Measurements from ENCODE around the gene NEK3. TPM values are rescaled to one million over a fixed set of nuclear protein-coding genes. Genes with fewer than 3 reads are reported as not detected.

NEK3 gene
- total and polyA plus RNA-seq, 5 donors = 7.7 to 13.0 (median 10.8) TPM

DNA sequence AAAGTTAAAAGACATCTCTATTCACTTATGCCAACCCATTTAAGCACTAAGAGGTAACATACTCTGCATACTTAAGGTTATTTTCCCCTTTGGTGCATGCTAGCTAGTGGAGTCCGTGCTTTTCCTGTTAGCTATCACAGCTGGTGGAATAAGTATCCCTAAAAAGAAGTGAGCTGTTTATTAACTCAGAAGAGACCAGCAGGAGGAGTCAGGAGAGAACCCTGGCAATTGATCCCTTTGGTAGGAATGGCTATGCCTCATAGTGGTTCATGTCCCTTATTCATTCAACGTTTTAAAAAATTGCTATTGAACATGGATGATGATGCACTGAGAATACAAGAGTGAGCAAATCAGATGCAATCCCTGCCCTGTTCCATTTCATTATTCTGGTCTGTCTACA, 18.1 kb downstream of the NEK3 start:
- intact Hi-C loops (cut with DNase I) = no loop called here
- no peak overlapping the region for H3K27ac ChIP-seq (ENCODE audit: low read length)
- no peak overlapping the region for H3K4me3 ChIP-seq (ENCODE audit: low read length)
- ATAC-seq (no peak), DNase-seq (no peak)
- no peaks in the 10 kb centered on the region for H3K4me1 ChIP-seq (ENCODE audit: control insufficient read depth, insufficient read depth, low read length)
- WGBS = 46% methylated on average over 2 of the region's 2 CpGs
- H3K27me3 ChIP-seq (ENCODE audit: control insufficient read depth, insufficient read depth) = no peaks in the 10 kb centered on the region
- H3K9me3 ChIP-seq (ENCODE audit: control insufficient read depth, low read length) = no peaks in the 10 kb centered on the region

DNA sequence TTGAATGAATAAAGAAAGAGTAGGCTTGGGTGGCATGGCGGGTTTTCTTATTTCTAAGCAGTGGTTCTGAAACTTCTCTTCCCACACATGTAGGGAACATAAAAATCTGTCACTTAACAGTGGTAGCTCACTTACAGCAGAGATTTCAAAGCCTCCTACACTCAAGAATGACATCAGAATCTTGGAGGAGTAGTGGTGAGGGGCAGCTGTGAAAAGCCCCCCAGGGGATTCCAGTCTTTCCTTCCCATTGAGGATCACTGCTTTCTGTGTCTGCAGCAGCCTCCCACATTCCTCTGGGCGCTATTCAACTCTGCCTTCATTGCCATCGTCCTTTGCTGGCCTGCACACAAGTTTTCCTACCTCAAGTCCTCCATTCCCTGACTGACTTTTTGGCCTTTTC, 21.9 kb downstream of the NEK3 start:
- no peak overlapping the region for H3K4me3 ChIP-seq (ENCODE audit: low read length)
- no peak for ATAC-seq
- no peaks in the 10 kb centered on the region for H3K4me1 ChIP-seq (ENCODE audit: control insufficient read depth, insufficient read depth, low read length)
- H3K9me3 ChIP-seq (ENCODE audit: control insufficient read depth, low read length) = no peaks in the 10 kb centered on the region
- H3K27ac ChIP-seq (ENCODE audit: low read length) = no peak overlapping the region
- H3K27me3 ChIP-seq (ENCODE audit: control insufficient read depth, insufficient read depth) = no peaks in the 10 kb centered on the region
- no peak for DNase-seq
- 73% methylated on average over 3 of the region's 3 CpGs for WGBS
- intact Hi-C loops (cut with DNase I) = no loop called here

DNA sequence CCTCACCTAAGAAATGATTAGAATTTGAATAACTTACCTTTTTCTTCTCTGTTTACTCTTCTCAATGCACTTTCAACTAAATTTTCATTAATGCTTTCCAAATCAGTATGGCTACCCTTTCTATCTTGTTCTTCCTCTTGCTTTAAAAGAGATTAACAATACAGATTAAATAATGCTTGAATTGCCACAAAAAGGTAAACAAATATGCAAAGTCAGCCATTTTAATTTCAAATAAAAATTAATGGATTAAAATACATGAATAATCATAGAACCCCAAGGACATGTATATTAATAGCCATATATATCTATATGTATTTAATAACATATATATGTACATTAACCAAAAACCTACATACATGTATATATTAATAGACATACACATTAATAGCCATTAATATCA, 22.6 kb downstream of the NEK3 start:
- intact Hi-C loops (cut with DNase I) = no loop called here
- H3K4me3 ChIP-seq (ENCODE audit: low read length) = no peak overlapping the region
- DNase-seq = no peak
- H3K4me1 ChIP-seq (ENCODE audit: control insufficient read depth, insufficient read depth, low read length) = no peaks in the 10 kb centered on the region
- no peaks in the 10 kb centered on the region for H3K9me3 ChIP-seq (ENCODE audit: control insufficient read depth, low read length)
- no peaks in the 10 kb centered on the region for H3K27me3 ChIP-seq (ENCODE audit: control insufficient read depth, insufficient read depth)
- H3K27ac ChIP-seq (ENCODE audit: low read length) = no peak overlapping the region
- no peak for ATAC-seq

DNA sequence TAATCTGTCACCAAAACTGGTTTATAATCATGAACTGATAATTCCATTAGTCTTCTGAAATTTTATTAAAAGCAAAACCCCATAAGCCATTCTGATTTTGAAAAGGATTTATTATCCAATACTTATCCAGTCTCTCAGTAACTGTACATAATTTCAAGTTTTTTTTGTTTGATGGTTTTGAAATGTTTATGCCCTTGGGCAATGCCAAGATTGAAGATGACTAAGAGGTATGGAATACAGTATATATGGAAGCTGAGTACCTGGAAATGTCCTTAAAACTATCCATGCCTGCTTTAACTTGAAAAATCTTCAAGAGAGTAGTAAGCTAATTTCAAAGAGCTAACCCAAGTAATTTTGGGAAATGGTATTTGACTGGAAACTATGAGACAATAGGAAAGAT, 28.8 kb downstream of the NEK3 start:
- Histone ChIP-seq H3K9me3 (ENCODE audit: control insufficient read depth, low read length) (no peaks in the 10 kb centered on the region), H3K27me3 (ENCODE audit: control insufficient read depth, insufficient read depth) (no peaks in the 10 kb centered on the region), H3K4me1 (ENCODE audit: control insufficient read depth, insufficient read depth, low read length) (no peaks in the 10 kb centered on the region), H3K27ac (ENCODE audit: low read length) (no peak overlapping the region), H3K4me3 (ENCODE audit: low read length) (no peak overlapping the region)
- DNase-seq (no peak), ATAC-seq (no peak)
- intact Hi-C loops (cut with DNase I) = no loop called here

DNA sequence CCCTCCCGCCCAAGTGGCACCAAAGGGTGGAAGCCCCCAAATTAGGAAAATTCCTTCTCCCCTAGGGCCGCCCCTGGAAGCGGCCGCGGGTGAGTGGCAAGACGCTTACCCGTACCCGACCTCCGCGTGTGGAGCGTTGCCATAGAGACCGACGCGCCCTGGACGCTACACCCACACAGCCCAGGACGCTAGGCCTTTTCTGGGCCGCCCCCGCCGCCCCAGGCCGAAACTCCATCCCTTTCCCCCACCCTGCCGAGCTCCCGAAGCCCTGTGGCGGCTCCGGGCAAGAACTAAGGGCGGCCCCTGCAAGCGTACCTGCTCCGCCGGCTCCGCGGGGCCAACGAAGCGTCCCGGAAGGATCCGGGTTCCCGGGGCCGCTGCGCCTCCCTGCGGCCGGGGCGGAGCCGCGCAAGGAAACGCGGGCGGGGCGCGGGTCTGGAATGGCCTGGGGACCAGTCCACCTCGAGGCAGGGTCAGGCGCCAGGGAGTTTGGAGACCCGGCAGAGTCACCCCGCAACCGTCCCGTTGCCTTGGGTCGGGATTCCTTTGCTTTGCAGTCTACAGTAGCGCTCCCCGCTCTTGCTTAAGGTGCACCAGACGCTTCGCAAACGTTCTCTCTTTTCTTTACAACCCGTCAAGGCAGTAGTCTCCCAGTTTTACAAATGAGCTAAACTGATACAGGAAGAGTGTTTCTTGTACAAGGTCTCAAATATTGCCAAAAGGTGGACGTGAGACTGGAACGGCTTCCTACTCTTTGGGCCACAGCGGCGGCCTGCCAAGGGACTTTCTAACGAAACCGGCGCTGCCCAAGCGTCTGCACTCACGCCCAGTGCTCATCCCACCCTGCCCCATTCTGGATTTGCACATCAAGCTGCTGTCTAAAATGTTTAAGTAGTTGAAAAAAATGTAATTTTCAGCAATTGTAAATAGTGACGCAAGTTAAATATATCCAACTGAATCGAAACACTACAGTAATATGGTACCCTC, 30.4 kb downstream of the NEK3 start, which contains the start of gene NEK5:
Gene NEK5 (minus strand): TSS at position 360 of the 987 bp plus-strand sequence. CDS start 1,591 bp downstream, outside the sequence.
- Histone ChIP-seq H3K27ac (ENCODE audit: low read length) (no peak within 1 kb of the TSS), H3K4me1 (ENCODE audit: control insufficient read depth, insufficient read depth, low read length) (no peaks in the 10 kb centered on the region), H3K9me3 (ENCODE audit: control insufficient read depth, low read length) (no peaks in the 10 kb centered on the region), H3K27me3 (ENCODE audit: control insufficient read depth, insufficient read depth) (no peaks in the 10 kb centered on the region), H3K4me3 (ENCODE audit: low read length) (peak within 1 kb of the TSS; percentile 86)
- DNase-seq (peak; percentile 66 to 85 (median 83)), ATAC-seq (peak; percentile 91 to 92)
- intact Hi-C loops (cut with DNase I) = loop anchor here (5.0 to 10.0 kb wide), 6 partner anchors 124 to 314 kb away; no protein-coding TSS in a partner anchor
- WGBS = 11% methylated on average over 71 of the region's 71 CpGs

DNA sequence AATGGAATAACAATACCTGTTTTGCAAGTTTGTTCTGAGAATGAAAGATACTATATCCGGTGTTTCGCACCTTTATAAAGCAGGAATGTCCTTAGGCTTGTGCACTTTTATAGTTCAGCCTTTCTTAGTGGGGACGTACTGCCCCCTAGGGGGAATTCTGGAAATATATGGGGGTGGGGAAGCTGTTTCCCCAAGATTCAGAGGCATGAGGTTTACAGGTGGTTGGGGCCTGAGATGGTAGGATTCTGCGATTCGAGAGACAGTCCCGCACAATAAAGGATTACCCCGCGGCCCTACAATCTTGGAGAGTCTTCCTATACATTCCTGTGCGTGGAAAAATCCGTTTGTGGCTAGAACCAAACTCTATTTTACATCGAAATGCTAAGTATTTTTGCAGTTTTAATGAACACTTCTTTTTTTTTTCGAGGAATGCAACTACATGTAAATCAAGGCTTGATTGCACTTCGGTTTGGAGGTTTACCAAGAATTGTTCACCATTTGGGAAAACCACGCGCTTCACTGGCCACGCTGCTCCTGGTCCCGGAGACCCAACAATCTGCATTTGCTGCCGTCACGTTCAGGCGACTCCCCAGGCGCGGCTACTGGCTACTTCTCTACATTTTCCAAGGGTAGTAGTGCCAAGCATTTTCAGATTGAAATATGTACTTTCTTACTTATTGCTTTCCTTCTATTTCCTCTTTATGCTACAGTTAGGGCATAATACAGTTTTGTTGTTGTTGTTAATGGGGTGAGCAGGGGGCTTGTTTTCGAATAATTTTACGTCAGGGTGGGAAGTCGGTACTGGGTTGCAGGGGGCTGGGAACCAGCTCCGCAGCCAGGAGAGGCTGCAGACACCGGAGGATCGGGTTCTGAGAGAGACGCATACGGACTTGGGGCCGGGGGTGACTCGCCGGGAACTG, 31.4 kb downstream of the NEK3 start:
- no peaks in the 10 kb centered on the region for H3K27me3 ChIP-seq (ENCODE audit: control insufficient read depth, insufficient read depth)
- under 1% methylated on average over 33 of the region's 33 CpGs for WGBS
- peak; percentile 26 to 63 (median 63) for DNase-seq
- ATAC-seq = peak; percentile 81 to 89
- H3K27ac ChIP-seq (ENCODE audit: low read length) = no peak overlapping the region
- peak overlapping the region; percentile 86 for H3K4me3 ChIP-seq (ENCODE audit: low read length)
- intact Hi-C loops (cut with DNase I) = loop anchor here (5.0 to 10.0 kb wide), 6 partner anchors 123 to 313 kb away; no protein-coding TSS in a partner anchor
- no peaks in the 10 kb centered on the region for H3K9me3 ChIP-seq (ENCODE audit: control insufficient read depth, low read length)
- H3K4me1 ChIP-seq (ENCODE audit: control insufficient read depth, insufficient read depth, low read length) = no peaks in the 10 kb centered on the region

DNA sequence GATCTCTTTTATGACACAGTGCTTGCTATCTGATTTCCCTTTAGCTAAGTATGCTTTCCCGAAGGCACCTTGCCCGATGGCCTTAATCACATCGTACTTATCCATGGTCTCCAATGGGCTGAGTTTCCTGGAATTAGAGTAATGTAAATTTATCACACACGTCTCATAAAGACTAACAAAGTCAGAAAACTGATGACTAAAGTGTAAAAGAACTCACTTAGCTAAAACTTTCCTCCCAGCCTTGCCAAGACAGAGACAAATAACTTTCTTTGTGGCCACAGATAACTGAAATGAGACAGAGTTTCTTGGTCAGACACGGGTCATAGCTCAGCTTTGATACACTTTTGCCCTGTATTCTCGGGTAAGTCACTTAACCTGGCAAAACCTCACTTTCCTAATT, 32.0 kb downstream of the NEK3 start:
- no peaks in the 10 kb centered on the region for H3K4me1 ChIP-seq (ENCODE audit: control insufficient read depth, insufficient read depth, low read length)
- DNase-seq = peak in 1 of 3 donors; percentile 50
- no peaks in the 10 kb centered on the region for H3K9me3 ChIP-seq (ENCODE audit: control insufficient read depth, low read length)
- intact Hi-C loops (cut with DNase I) = loop anchor here (5.0 to 10.0 kb wide), 6 partner anchors 123 to 313 kb away; no protein-coding TSS in a partner anchor
- no peak overlapping the region for H3K27ac ChIP-seq (ENCODE audit: low read length)
- peak in 1 of 2 donors; percentile 32 for ATAC-seq
- no peak overlapping the region for H3K4me3 ChIP-seq (ENCODE audit: low read length)
- 25% methylated on average over 6 of the region's 6 CpGs for WGBS
- H3K27me3 ChIP-seq (ENCODE audit: control insufficient read depth, insufficient read depth) = no peaks in the 10 kb centered on the region

DNA sequence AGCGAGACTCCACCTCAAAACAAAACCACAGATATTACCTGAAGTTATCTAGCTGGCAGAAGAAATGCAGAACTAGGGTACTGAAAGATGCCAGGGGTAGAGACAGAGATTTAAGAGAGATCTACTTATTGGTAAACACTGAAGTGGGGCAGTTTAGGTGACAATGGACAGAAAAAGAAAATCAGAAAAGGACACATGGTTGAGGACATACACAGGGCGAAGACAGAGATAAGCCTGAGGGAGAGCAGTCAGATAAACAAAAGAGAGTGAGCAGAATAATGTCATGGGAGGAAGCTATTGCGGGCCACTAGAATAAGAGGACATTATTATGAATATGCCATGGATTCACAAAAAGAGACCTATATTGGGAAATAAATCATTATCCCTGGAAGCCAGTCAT, 33.9 kb downstream of the NEK3 start:
- H3K9me3 ChIP-seq (ENCODE audit: control insufficient read depth, low read length) = no peaks in the 10 kb centered on the region
- no peaks in the 10 kb centered on the region for H3K27me3 ChIP-seq (ENCODE audit: control insufficient read depth, insufficient read depth)
- intact Hi-C loops (cut with DNase I) = loop anchor here (5.0 to 10.0 kb wide), 6 partner anchors 121 to 311 kb away; no protein-coding TSS in a partner anchor
- no peak overlapping the region for H3K27ac ChIP-seq (ENCODE audit: low read length)
- WGBS = 80% methylated on average over 3 of the region's 3 CpGs
- no peaks in the 10 kb centered on the region for H3K4me1 ChIP-seq (ENCODE audit: control insufficient read depth, insufficient read depth, low read length)
- no peak overlapping the region for H3K4me3 ChIP-seq (ENCODE audit: low read length)
- DNase-seq = no peak
- ATAC-seq = no peak

GRCh38 chr13:52118595-52118994, 40.8 kb downstream of the NEK3 start:
- no peaks in the 10 kb centered on the region for H3K27me3 ChIP-seq (ENCODE audit: control insufficient read depth, insufficient read depth)
- H3K27ac ChIP-seq (ENCODE audit: low read length) = no peak overlapping the region
- H3K4me1 ChIP-seq (ENCODE audit: control insufficient read depth, insufficient read depth, low read length) = no peaks in the 10 kb centered on the region
- no peak overlapping the region for H3K4me3 ChIP-seq (ENCODE audit: low read length)
- intact Hi-C loops (cut with DNase I) = no loop called here
- WGBS = 63% methylated on average over 3 of the region's 3 CpGs
- no peaks in the 10 kb centered on the region for H3K9me3 ChIP-seq (ENCODE audit: control insufficient read depth, low read length)
- no peak for DNase-seq
- ATAC-seq = no peak

- Histone ChIP-seq H3K4me3 (ENCODE audit: low read length) (no peak overlapping the region), H3K27ac (ENCODE audit: low read length) (no peak overlapping the region), H3K9me3 (ENCODE audit: control insufficient read depth, low read length) (no peaks in the 10 kb centered on the region), H3K27me3 (ENCODE audit: control insufficient read depth, insufficient read depth) (no peaks in the 10 kb centered on the region), H3K4me1 (ENCODE audit: control insufficient read depth, insufficient read depth, low read length) (no peaks in the 10 kb centered on the region)
- WGBS = 94% methylated on average over 2 of the region's 2 CpGs
- intact Hi-C loops (cut with DNase I) = no loop called here
- no peak for DNase-seq
- no peak for ATAC-seq
Measured at GRCh38 chr13:52118095-52118494, 41.3 kb downstream of the NEK3 start.

Measured in right cardiac atrium (tissue), 5 donors.